OCI-M1 (cell line): ENCODE results near the gene OR10A5.
"Not testable (repeated sequence)": the region's sequence is repeated elsewhere in the genome, so short reads cannot be mapped to it uniquely, and the experiment has no call there.

ENCODE experiments used
- DNase-seq: peaks from one replicate; lab custom pipeline; 2025; lab: John Stamatoyannopoulos, UW

Gene OR10A5, protein sequence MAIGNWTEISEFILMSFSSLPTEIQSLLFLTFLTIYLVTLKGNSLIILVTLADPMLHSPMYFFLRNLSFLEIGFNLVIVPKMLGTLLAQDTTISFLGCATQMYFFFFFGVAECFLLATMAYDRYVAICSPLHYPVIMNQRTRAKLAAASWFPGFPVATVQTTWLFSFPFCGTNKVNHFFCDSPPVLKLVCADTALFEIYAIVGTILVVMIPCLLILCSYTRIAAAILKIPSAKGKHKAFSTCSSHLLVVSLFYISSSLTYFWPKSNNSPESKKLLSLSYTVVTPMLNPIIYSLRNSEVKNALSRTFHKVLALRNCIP

GRCh38 chr11:6845383-6845782, at the start of gene OR10A5:
OR10A5 (plus strand) TSS chr11:6845683; CDS start chr11:6845683, 0 bp downstream.
- DNase-seq = no peak

DNA sequence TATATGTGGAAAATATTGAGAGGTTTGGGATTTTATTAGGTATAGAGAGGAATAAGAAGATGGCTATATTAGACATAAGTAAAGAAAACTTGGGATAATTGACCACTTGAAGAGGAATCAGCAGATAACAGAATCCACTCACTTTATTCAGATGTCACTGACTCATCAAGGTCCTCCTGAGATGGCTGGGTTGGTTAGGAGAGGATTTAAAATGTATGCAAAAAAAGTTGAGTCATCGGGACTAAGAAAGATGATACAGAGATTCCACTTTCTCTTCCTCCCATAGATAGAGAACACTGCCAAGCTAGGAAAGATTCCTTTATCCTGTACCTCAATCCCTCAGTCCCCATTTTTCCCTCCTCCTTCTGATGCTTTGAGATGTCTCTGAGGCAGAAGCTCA, 46.1 kb upstream of the OR10A5 start, which contains the start of gene OR6A2:
Gene OR6A2 (minus strand): TSS at position 288 of the 400 bp plus-strand sequence. CDS start 3,981 bp downstream, outside the sequence.
- peak; percentile 18 for DNase-seq

GRCh38 chr11:6801075-6801474, 44.4 kb upstream of the OR10A5 start:
- DNase-seq = not testable (repeated sequence)

DNA sequence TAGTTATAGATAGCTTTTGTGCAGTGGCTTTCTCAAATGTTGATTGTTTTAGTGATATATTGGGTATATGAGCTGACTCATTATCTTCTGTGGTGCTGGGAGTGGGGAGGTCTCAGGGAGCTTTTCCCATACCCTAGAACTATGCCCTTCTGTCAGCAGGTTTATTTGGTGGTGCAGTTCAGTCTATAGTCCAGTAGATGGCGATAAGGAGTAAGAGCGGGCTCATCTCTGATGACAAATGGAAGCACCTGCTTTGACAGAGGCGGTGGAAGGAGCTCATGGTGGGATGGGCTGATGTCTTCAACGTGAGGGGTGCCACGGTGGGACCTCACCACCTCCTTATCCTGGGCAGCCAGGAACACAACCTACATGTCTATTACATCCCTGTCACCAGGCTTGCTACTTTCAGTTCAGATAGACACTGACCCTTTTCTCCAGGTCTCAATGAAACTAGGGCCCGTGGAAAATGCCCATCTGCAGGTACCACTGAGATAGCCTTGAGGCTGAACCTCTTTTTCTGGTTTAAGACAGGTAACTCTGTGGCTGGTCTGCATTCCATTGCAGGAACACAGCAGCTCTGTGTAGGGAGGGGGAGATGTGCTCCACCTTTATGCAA, 33.0 kb upstream of the OR10A5 start:
- peak; percentile 76 for DNase-seq

DNA sequence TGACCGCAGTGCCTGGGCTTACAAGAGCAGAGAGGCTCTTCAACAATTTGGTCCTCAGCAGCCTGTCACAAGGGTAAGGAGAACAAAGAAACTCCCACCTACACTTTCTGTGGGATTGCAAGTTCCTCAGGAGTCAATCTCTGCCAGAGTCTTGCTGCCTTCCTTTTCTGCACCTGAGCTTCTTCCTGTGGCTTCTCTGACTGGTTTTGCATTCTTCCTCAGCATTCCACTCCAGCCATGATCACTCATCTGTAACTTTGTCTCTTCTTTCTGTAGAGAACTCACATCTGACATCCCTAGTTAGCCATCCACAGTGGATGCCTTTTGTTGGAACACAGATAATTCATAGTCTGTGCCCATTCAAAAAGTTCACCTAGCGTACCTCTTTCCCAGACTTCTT, 31.8 kb upstream of the OR10A5 start:
- DNase-seq = no peak

GRCh38 chr11:6817694-6818093, 27.8 kb upstream of the OR10A5 start:
- no peak for DNase-seq

DNA sequence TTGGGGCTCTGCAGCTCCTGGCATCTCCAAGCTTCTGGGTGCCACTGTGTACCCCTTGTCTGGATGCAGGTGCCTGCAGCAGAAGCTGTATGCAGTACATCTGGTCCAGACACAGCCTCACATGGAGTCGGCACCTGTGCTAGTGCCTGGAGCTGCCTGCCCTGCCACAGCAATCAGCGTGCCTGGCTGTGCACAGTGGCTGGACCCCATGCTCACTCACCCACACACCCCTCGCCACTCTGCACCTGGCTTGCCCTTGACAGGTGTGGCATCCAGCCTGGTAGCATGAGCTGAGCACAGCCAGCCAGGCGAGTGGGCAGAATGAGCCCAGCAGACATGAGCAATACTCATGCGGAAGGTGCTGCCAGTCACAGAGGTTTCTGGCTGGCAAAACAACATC, 26.5 kb upstream of the OR10A5 start:
- DNase-seq = no peak

- no peak for DNase-seq
Observed at GRCh38 chr11:6824136-6824823, 21.2 kb upstream of the OR10A5 start.

GRCh38 chr11:6825231-6825744, 20.2 kb upstream of the OR10A5 start:
- DNase-seq = peak; percentile 48

DNA sequence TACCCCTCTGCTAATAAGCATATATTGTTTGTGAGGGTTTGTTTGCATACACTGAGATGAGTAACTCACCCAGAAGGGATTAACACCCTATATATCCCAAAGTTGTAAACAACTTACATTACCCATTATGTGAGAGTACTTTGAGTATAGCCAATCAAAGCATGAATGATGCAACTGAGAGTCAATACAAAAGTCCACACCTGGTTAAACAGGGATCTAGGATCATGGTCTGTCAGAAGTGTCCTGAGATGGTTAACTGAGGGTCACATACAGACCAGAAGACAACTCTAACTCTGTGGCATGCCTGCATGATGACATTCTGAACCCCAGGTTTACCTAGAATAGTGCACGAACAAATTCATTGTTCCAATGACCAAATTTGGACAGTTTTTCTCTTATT, 17.4 kb upstream of the OR10A5 start:
- DNase-seq = peak; percentile 19

DNA sequence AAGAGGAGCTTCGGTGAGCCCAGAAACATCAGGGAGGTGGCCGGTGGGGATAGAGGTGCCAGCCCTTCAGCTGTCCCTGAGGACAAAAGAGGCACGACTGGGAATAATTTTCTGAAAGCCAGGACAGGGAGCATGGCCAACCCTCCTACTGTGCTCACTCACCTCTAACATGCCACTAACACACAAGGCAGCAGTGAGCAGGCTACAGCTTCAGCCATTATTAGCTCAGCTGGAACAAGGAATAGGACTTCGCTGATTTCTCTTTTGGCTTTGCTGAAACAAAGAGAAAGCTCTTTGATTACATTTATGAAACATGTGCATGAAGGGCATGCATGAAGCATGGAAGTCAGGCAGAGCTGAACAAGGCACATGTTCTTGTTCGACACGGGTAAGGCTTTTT, 12.1 kb upstream of the OR10A5 start:
- no peak for DNase-seq

GRCh38 chr11:6834021-6834420, 11.5 kb upstream of the OR10A5 start:
- DNase-seq = no peak

GRCh38 chr11:6841694-6842093, 3.8 kb upstream of the OR10A5 start:
- no peak for DNase-seq

- DNase-seq = no peak
Observed at GRCh38 chr11:6843670-6844069, 1.8 kb upstream of the OR10A5 start.

DNA sequence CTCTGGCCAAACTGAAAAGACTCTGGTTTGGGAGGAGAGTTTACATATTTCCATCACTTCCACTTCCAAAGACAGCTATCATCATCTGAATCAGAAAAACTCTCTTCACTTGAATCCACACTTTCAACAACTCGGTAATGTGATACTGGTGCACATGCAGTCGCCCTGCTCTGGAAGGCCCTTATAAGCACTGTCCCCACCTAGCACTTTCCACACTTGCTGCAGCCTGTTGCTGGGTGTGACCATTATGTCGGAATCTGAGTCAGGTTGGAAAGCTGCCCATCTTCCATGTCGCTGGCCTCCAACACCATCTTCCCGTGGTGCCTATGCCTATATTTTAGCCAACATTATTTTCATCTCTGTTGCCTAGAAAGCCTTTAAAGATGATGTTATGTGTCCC, 1.1 kb upstream of the OR10A5 start:
- no peak for DNase-seq

GRCh38 chr11:6850526-6850925, 5.0 kb downstream of the OR10A5 start:
- DNase-seq = no peak

GRCh38 chr11:6854801-6855200, 9.3 kb downstream of the OR10A5 start:
- DNase-seq = not testable (repeated sequence)

GRCh38 chr11:6855971-6856541, 10.6 kb downstream of the OR10A5 start:
- DNase-seq = peak; percentile 12

DNA sequence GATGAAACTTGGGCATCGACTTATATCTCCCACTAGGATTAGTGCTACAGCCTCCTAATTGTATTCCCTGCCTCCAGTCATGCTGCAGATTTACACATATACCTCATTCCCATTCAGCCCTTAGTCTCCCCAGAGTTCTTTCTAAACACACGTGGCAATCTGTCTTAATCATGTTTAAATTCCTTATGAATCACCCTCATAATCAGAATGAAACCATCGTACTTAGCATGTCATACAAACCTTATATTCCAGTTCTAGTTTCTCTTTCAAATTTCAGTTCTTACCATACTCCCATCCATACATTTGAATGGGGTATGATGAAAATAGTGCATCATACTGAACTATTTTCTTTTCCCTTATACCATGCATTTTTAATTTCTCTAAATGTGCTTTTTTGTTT, 11.4 kb downstream of the OR10A5 start:
- peak; percentile 27 for DNase-seq

- no peak for DNase-seq
Observed at GRCh38 chr11:6862961-6863360, 17.5 kb downstream of the OR10A5 start, which contains the start of gene OR10A2. OR10A2 (plus strand) TSS chr11:6863057; CDS start chr11:6869755, 6,698 bp downstream.

DNA sequence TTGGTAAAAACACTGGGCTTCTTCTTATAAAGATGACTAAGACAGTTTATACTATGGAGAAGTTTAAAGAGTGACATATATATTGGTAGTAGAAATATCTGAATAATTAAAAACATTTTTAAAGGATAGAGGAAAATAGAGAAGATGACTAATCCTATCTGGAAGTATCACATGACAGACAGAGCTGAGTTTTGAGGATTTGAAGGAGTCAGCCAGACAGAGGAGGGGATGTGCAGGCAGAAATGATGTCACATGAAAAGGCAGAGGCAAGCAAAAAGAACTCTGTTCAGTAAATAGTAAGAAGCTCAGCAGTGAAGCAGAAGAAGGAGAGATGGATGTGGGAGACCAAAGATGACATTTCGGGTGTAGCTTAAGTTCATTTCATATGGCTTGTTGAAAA, 19.0 kb downstream of the OR10A5 start:
- DNase-seq = peak; percentile 12

DNA sequence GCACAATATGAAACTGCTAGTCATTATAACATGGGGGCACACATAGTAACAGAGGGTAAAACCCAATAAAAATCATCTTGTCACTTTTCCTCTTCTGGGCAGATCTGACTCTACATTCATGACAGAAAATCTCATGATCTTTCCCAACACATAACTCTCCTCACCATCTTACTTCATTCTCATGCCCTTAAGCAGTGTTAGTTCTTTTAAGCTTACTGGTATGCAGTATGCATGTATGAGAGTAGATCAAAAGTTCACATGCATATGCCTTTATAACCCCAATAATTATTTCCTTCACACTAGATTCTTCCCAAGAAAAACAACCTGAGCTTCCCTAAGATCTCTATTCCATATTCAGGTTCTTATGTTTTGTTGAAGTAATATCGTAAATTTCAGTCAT, 25.8 kb downstream of the OR10A5 start:
- DNase-seq = no peak
